Fibroblast of lung (primary cell): Measurements from ENCODE around the gene MYOZ2. TPM values are rescaled to one million over a fixed set of nuclear protein-coding genes. Genes with fewer than 3 reads are reported as not detected.

ENCODE experiments used
- DNase-seq, 2 donors: peaks; one replicate each; pipeline versions ENCODE4 v3.0.0 to v3.0.0-alpha.2; 2010; ENCODE audit warnings: low read depth in 2 of 2
- H2AFZ ChIP-seq: 2 replicates; pipeline ENCODE4 v1.5.1; 2012; ENCODE audit warnings: low read length, control low read depth, inconsistent platforms
- H3K27ac ChIP-seq: 2 replicates; pipeline ENCODE4 v1.5.1; 2011; ENCODE audit warnings: low read length, control low read depth; ENCODE audit not compliant: insufficient read depth
- H3K27me3 ChIP-seq: 2 replicates; pipeline ENCODE4 v1.5.1; 2011; ENCODE audit warnings: mild to moderate bottlenecking, low read length; ENCODE audit not compliant: control insufficient read depth, insufficient read depth
- H3K36me3 ChIP-seq: 2 replicates; pipeline ENCODE4 v1.5.1; 2011; ENCODE audit warnings: low read length; ENCODE audit not compliant: control insufficient read depth, insufficient read depth
- H3K4me1 ChIP-seq: 2 replicates; pipeline ENCODE4 v1.5.1; 2011; ENCODE audit warnings: low read length; ENCODE audit not compliant: control insufficient read depth, insufficient read depth; ENCODE audit errors: extremely low read depth
- H3K4me2 ChIP-seq: 2 replicates; pipeline ENCODE4 v1.5.1; 2011; ENCODE audit warnings: low read length, control low read depth; ENCODE audit not compliant: insufficient read depth; ENCODE audit errors: extremely low read depth
- H3K4me3 ChIP-seq, 4 experiments: fragments of 200-600 bp in 1 of 4; sonication (generic) in 1 of 4; replicated peaks in 1 of 4; 2 replicates each; pipeline ENCODE4 v1.5.1; 2011 to 2016; ENCODE audit warnings: low read length in 4 of 4, low read depth in 3 of 4, mild to moderate bottlenecking in 3 of 4, control low read depth in 2 of 4, inconsistent platforms in 1 of 4, mixed read lengths in 1 of 4; ENCODE audit not compliant: insufficient read depth in 1 of 4; ENCODE audit errors: control extremely low read depth in 1 of 4
- H3K79me2 ChIP-seq: 2 replicates; pipeline ENCODE4 v1.5.1; 2012; ENCODE audit warnings: mild to moderate bottlenecking, low read length, inconsistent platforms; ENCODE audit not compliant: control insufficient read depth, insufficient read depth
- H3K9ac ChIP-seq: 2 replicates; pipeline ENCODE4 v1.5.1; 2011; ENCODE audit warnings: mild to moderate bottlenecking, low read length, control low read depth; ENCODE audit not compliant: insufficient read depth
- H3K9me3 ChIP-seq: 2 replicates; pipeline ENCODE4 v1.5.1; 2012; ENCODE audit warnings: low read depth, low read length; ENCODE audit not compliant: control insufficient read depth, insufficient read depth
- H4K20me1 ChIP-seq: 2 replicates; pipeline ENCODE4 v1.5.1; 2011; ENCODE audit warnings: low read length; ENCODE audit not compliant: control insufficient read depth, insufficient read depth; ENCODE audit errors: extremely low read depth
- EZH2 ChIP-seq: IDR thresholded peaks from 2 replicates; pipeline ENCODE4 v1.5.1; 2012; ENCODE audit warnings: low read length, control low read depth, mild to moderate bottlenecking; ENCODE audit errors: missing control alignments
- polyA plus RNA-seq, 2 donors: library from polyadenylated mRNA; depleted of rRNA in 1 of 2; stranded (reverse) in 1 of 2; unstranded in 1 of 2; fragments of >200 nt; gene quantifications; 2 replicates each; pipeline ENCODE4 v1.2.1, GENCODE V29; 2011 to 2012; ENCODE audit warnings: missing spikeins in 1 of 2
- total RNA-seq: library from RNA; depleted of rRNA; stranded (reverse); fragments of >200 nt; gene quantifications from 2 replicates; pipeline ENCODE4 v1.2.1, GENCODE V29; 2014
- TF ChIP-seq, protein P1 (sequence below), 2 donors: IDR thresholded peaks in 1 of 2; conservative IDR thresholded peaks in 1 of 2; 1 replicate in 1 of 2; 2 replicates in 1 of 2; pipeline ENCODE4 v1.5.1; 2011 to 2012; ENCODE audit warnings: low read length in 2 of 2, control low read depth in 1 of 2, inconsistent platforms in 1 of 2, low read depth in 1 of 2, mild to moderate bottlenecking in 1 of 2

The MYOZ2 gene
- total and polyA plus RNA-seq, 2 donors (not counting 1 experiment from before 2014, with no cell fraction given) = 0.17 to 0.59 TPM

DNA sequence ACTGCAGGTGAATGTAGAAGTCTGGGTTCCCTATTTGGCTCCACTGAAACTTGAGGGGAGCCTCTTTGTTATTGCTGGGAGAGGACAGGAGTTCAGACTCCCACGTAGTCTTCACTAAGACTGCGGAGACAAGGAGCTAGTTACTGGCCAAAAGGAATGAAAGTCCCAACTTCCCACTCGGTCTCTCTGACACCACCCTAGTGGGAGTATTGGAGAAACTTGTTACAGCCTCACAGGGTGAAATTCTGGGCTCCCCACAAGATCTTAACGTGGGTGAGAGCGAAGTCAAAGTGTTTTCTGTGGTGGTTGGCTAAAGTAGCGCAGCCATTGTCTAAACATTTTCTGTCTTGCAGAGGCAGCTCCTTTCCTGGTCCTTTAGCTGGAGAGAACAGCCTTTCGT lies 13.5 kb downstream of the MYOZ2 start:
- Histone ChIP-seq H3K36me3 (no peaks in the 10 kb centered on the region), H3K4me2 (no peak overlapping the region), H3K27me3 (no peaks in the 10 kb centered on the region), H3K27ac (no peak overlapping the region), H3K4me1 (no peaks in the 10 kb centered on the region), H3K9me3 (no peaks in the 10 kb centered on the region), H3K4me3 (no peak overlapping the region), H2AFZ (peak overlapping the region; percentile 53), H4K20me1 (no peaks in the 10 kb centered on the region), H3K79me2 (no peaks in the 10 kb centered on the region), H3K9ac (no peak overlapping the region)
- no peak for TF ChIP-seq EZH2
- TF ChIP-seq, protein P1, sequence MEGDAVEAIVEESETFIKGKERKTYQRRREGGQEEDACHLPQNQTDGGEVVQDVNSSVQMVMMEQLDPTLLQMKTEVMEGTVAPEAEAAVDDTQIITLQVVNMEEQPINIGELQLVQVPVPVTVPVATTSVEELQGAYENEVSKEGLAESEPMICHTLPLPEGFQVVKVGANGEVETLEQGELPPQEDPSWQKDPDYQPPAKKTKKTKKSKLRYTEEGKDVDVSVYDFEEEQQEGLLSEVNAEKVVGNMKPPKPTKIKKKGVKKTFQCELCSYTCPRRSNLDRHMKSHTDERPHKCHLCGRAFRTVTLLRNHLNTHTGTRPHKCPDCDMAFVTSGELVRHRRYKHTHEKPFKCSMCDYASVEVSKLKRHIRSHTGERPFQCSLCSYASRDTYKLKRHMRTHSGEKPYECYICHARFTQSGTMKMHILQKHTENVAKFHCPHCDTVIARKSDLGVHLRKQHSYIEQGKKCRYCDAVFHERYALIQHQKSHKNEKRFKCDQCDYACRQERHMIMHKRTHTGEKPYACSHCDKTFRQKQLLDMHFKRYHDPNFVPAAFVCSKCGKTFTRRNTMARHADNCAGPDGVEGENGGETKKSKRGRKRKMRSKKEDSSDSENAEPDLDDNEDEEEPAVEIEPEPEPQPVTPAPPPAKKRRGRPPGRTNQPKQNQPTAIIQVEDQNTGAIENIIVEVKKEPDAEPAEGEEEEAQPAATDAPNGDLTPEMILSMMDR (conservative IDR thresholded peaks at IDR 0.05 in 1 of 2, IDR thresholded peaks at IDR 0.05 in 1 of 2; ENCODE audit: low read depth in 1 of 2, low read length in 2 of 2) = no peak
- peak in 1 of 2 donors; percentile 1 for DNase-seq

DNA sequence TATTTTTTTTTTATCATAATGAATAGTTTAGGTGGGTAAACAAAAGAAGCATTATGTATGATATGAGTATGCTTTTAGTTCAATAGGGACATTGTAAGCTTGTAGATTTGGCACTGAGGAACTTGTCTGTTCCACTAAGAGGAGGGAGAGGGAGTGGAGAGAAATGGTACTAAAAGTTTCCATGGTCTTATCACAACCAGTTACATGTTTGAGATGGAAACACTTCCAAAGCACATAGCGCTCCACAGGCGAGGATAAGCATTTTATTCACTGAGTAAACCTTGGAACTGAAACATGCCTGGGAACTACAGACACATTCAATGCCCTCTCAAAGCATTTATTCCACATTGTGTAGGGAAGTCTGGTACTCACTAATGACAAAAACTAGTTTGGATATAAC lies 15.5 kb downstream of the MYOZ2 start:
- H3K79me2 ChIP-seq = no peaks in the 10 kb centered on the region
- no peak overlapping the region for H3K4me2 ChIP-seq
- no peaks in the 10 kb centered on the region for H3K9me3 ChIP-seq
- H3K9ac ChIP-seq = no peak overlapping the region
- H3K4me3 ChIP-seq = no peak overlapping the region
- no peak for DNase-seq
- H3K4me1 ChIP-seq = no peaks in the 10 kb centered on the region
- H3K27me3 ChIP-seq = no peaks in the 10 kb centered on the region
- no peak overlapping the region for H2AFZ ChIP-seq
- H3K36me3 ChIP-seq = no peaks in the 10 kb centered on the region
- H3K27ac ChIP-seq = no peak overlapping the region
- no peak for TF ChIP-seq EZH2
- no peaks in the 10 kb centered on the region for H4K20me1 ChIP-seq

DNA sequence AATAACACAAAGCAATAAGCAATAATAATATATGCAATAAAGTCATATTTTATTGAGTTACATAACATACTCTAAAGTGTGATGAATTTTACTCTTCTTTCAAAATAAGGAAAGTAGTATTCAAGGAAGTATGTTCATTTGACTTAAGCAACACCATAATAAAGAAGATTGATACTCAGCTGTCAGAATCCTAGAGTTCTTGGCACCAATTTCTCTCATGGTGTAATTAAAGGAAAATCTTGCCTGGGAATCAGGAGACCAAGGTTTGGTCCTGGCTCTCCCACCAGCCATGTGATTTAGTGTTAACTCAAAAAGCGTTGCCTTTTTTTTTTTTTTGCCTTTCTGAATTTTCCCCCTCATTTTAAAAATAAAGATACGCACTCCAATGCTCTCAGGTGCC lies 17.1 kb downstream of the MYOZ2 start:
- no peak overlapping the region for H3K9ac ChIP-seq
- no peak overlapping the region for H3K4me2 ChIP-seq
- no peaks in the 10 kb centered on the region for H3K4me1 ChIP-seq
- no peaks in the 10 kb centered on the region for H3K79me2 ChIP-seq
- H3K27ac ChIP-seq = no peak overlapping the region
- H4K20me1 ChIP-seq = no peaks in the 10 kb centered on the region
- H3K27me3 ChIP-seq = no peaks in the 10 kb centered on the region
- TF ChIP-seq EZH2 = no peak
- TF ChIP-seq, protein P1 (conservative IDR thresholded peaks at IDR 0.05 in 1 of 2, IDR thresholded peaks at IDR 0.05 in 1 of 2; ENCODE audit: low read depth in 1 of 2, low read length in 2 of 2) = no peak
- no peak for DNase-seq
- no peaks in the 10 kb centered on the region for H3K36me3 ChIP-seq
- no peaks in the 10 kb centered on the region for H3K9me3 ChIP-seq
- no peak overlapping the region for H3K4me3 ChIP-seq
- H2AFZ ChIP-seq = no peak overlapping the region
